Uterus (tissue), 4 donors: ENCODE measurements around the gene FYN. TPM values are rescaled to one million over a fixed set of nuclear protein-coding genes. Genes with fewer than 3 reads are reported as not detected.
A peak's percentile ranks its signal among the peaks of the same experiment; 100 is the strongest.

Source experiments
- DNase-seq, 2 donors: peaks; one replicate each; pipeline ENCODE4 v3.0.0-alpha.2; 2019 to 2020
- H3K27ac ChIP-seq, 2 donors: fragments of 200-600 bp; sonication (generic); 1 replicate in 1 of 2; 2 replicates in 1 of 2; pipeline ENCODE4 v1.5.1; 2016 to 2018
- H3K27me3 ChIP-seq, 2 donors: fragments of 200-600 bp; sonication (generic); one replicate each; pipeline ENCODE4 v1.5.1; 2018 to 2019; ENCODE audit warnings: control low read depth in 1 of 2
- H3K36me3 ChIP-seq, 2 donors: fragments of 200-600 bp; sonication (generic); one replicate each; pipeline ENCODE4 v1.5.1; 2019; ENCODE audit warnings: control low read depth in 1 of 2
- H3K4me1 ChIP-seq, 2 donors: fragments of 200-600 bp; sonication (generic); one replicate each; pipeline ENCODE4 v1.5.1; 2018 to 2019; ENCODE audit warnings: control low read depth in 1 of 2
- H3K4me3 ChIP-seq, 2 donors: fragments of 200-600 bp; sonication (generic); 1 replicate in 1 of 2; 2 replicates in 1 of 2; pipeline ENCODE4 v1.5.1; 2018 to 2019; ENCODE audit warnings: mild to moderate bottlenecking in 1 of 2
- H3K9me3 ChIP-seq, 2 donors: fragments of 200-600 bp; sonication (generic); one replicate each; pipeline ENCODE4 v1.5.1; 2019; ENCODE audit warnings: control low read depth in 1 of 2
- CTCF ChIP-seq, 4 experiments: fragments of 200-600 bp in 2 of 4; fragments of 450-650 bp in 2 of 4; sonication (generic) in 2 of 4; IDR thresholded peaks; one replicate each; pipeline ENCODE4 v1.5.1; 2016 to 2019; ENCODE audit warnings: antibody characterized with exemption in 4 of 4, mild to moderate bottlenecking in 2 of 4, moderate library complexity in 1 of 4
- POLR2A ChIP-seq, 2 donors: fragments of 450-650 bp; IDR thresholded peaks; one replicate each; pipeline ENCODE4 v1.6.1; 2016; ENCODE audit warnings: antibody characterized with exemption in 2 of 2, mild to moderate bottlenecking in 1 of 2, moderate library complexity in 1 of 2
- intact Hi-C: fragments of 100-400 bp; cut with DNase I; formaldehyde crosslinking; loops from one replicate; pipeline ENCODE4 v1.15.1; 2023; ENCODE audit warnings: low total_unique reads
- total RNA-seq, 4 donors: library from RNA; depleted of rRNA in 3 of 4; stranded (reverse); fragments of >200 nt in 3 of 4; gene quantifications; one replicate each; pipeline versions ENCODE4 v1.1.0 to v1.2.4, GENCODE V29; 2014 to 2023
- donor health status: DM: yes; HTN: yes; CAD: no.

Gene FYN
- total RNA-seq, 4 donors from 2014 or later: 50.7 to 208 (median 135) TPM

- Histone ChIP-seq H3K27ac (peak overlapping the region; percentile 76 to 87), H3K4me1 (peaks cover 5 to 6% of the 10 kb centered on the region in 2 donors), H3K36me3 (no peaks in the 10 kb centered on the region), H3K27me3 (no peaks in the 10 kb centered on the region), H3K9me3 (no peaks in the 10 kb centered on the region), H3K4me3 (no peak overlapping the region)
- TF ChIP-seq POLR2A (IDR thresholded peaks at IDR 0.05) (no peak), CTCF (IDR thresholded peaks at IDR 0.05) (no peak)
- no peak for DNase-seq
- intact Hi-C loops: no loop called here
These were observed 180.7 kb downstream of the FYN start for GRCh38 chr6:111692327-111693164.

- no peaks in the 10 kb centered on the region for H3K36me3 ChIP-seq
- DNase-seq: peak in 1 of 2 donors; percentile 73
- H3K27ac ChIP-seq: peak overlapping the region; percentile 76 to 87
These were observed 181.7 kb downstream of the FYN start for GRCh38 chr6:111691345-111692225.

GRCh38 chr6:111689946-111690345 is 183.3 kb downstream of the FYN start:
- TF ChIP-seq CTCF (IDR thresholded peaks at IDR 0.05) (no peak), POLR2A (IDR thresholded peaks at IDR 0.05) (no peak)
- intact Hi-C loops: no loop called here
- H3K36me3 ChIP-seq: no peaks in the 10 kb centered on the region

More at GRCh38 chr6:111691345-111692225, 181.7 kb downstream of the FYN start:
- TF ChIP-seq POLR2A (IDR thresholded peaks at IDR 0.05) (no peak), CTCF (IDR thresholded peaks at IDR 0.05) (no peak)
- Histone ChIP-seq H3K9me3 (no peaks in the 10 kb centered on the region), H3K27me3 (no peaks in the 10 kb centered on the region), H3K4me3 (no peak overlapping the region), H3K4me1 (peaks cover 5 to 6% of the 10 kb centered on the region in 2 donors)
- intact Hi-C loops: no loop called here

GRCh38 chr6:111689419-111689818 is 183.8 kb downstream of the FYN start:
- no peaks in the 10 kb centered on the region for H3K9me3 ChIP-seq
- intact Hi-C loops: no loop called here
- no peaks in the 10 kb centered on the region for H3K36me3 ChIP-seq
- peaks cover 0 to 10% of the 10 kb centered on the region in 2 donors for H3K4me1 ChIP-seq
- TF ChIP-seq POLR2A (IDR thresholded peaks at IDR 0.05) (no peak), CTCF (IDR thresholded peaks at IDR 0.05) (no peak)
- peak overlapping the region in 1 of 2 donors; percentile 21 for H3K27ac ChIP-seq
- H3K4me3 ChIP-seq: no peak overlapping the region
- no peak for DNase-seq
- H3K27me3 ChIP-seq: no peaks in the 10 kb centered on the region

More at GRCh38 chr6:111689946-111690345, 183.3 kb downstream of the FYN start:
- Histone ChIP-seq H3K27me3 (no peaks in the 10 kb centered on the region), H3K4me3 (no peak overlapping the region), H3K9me3 (no peaks in the 10 kb centered on the region), H3K27ac (peak overlapping the region in 1 of 2 donors; percentile 87), H3K4me1 (peaks cover 0 to 9% of the 10 kb centered on the region in 2 donors)
- no peak for DNase-seq
